H1 (cell line): ENCODE measurements around the gene NECAP2. TPM values are rescaled to one million over a fixed set of nuclear protein-coding genes. Genes with fewer than 3 reads are reported as not detected.

ENCODE experiments used
- CTCF ChIA-PET: fragments of 300-600 bp; sonication (Branson Sonifier 250); formaldehyde crosslinking; loops from one replicate; lab custom pipeline; 2021; ENCODE audit not compliant: partially characterized antibody; lab: Charles Lee
- POLR2A ChIA-PET: fragments of 300-600 bp; sonication (Branson Sonifier 250); formaldehyde crosslinking; loops from one replicate; lab custom pipeline; 2021; ENCODE audit warnings: inconsistent platforms; ENCODE audit not compliant: partially characterized antibody; lab: Charles Lee
- DNase-seq, 2 experiments: peaks; one replicate each; pipeline versions ENCODE4 v3.0.0 to v3.0.0-alpha.2; 2010 to 2022; ENCODE audit warnings: low spot score in 2 of 2, low read depth in 1 of 2, mixed read lengths in 1 of 2
- FAIRE-seq: peaks from 2 replicates; lab custom pipeline; 2011; peaks lifted over from hg19 to GRCh38; lab: Jason Lieb, UNC
- H2AFZ ChIP-seq: 2 replicates; pipeline ENCODE4 v1.8.1; 2012; ENCODE audit warnings: low read length, inconsistent platforms
- H2AK5ac ChIP-seq: 2 replicates; pipeline ENCODE4 v1.6.1; 2013; ENCODE audit warnings: low read depth, low read length
- H2BK120ac ChIP-seq: replicated peaks from 2 replicates; pipeline ENCODE3; 2013; ENCODE audit warnings: low read depth, low read length, inconsistent platforms
- H2BK12ac ChIP-seq: 2 replicates; pipeline ENCODE4 v1.6.1; 2013; ENCODE audit warnings: low read depth, low read length
- H2BK15ac ChIP-seq: 2 replicates; pipeline ENCODE4 v1.6.1; 2013; ENCODE audit warnings: low read length
- H2BK20ac ChIP-seq: 2 replicates; pipeline ENCODE4 v1.6.1; 2013; ENCODE audit warnings: low read length
- H2BK5ac ChIP-seq: 2 replicates; pipeline ENCODE4 v1.6.1; 2013; ENCODE audit warnings: low read depth, low read length
- H3K14ac ChIP-seq: 2 replicates; pipeline ENCODE4 v1.6.1; 2013; ENCODE audit warnings: inconsistent platforms; ENCODE audit not compliant: insufficient read length
- H3K18ac ChIP-seq: 2 replicates; pipeline ENCODE4 v1.6.1; 2013; ENCODE audit warnings: low read length; ENCODE audit errors: extremely low read depth
- H3K23ac ChIP-seq: 2 replicates; pipeline ENCODE4 v1.6.1; 2013; ENCODE audit warnings: inconsistent platforms; ENCODE audit not compliant: insufficient read length
- H3K23me2 ChIP-seq: 2 replicates; pipeline ENCODE4 v1.6.1; 2013; ENCODE audit warnings: low read depth, low read length
- H3K27ac ChIP-seq: 2 replicates; pipeline ENCODE4 v1.6.1; 2011; ENCODE audit warnings: low read depth, low read length, inconsistent platforms
- H3K27me3 ChIP-seq, 4 experiments: replicated peaks in 1 of 4; 1 replicate in 1 of 4; 2 replicates in 3 of 4; pipeline versions ENCODE4 v1.6.1 to v1.8.1; 2011 to 2013; ENCODE audit warnings: low read length in 3 of 4, mild to moderate bottlenecking in 3 of 4, inconsistent platforms in 2 of 4, mixed read lengths in 2 of 4, moderate library complexity in 1 of 4; ENCODE audit not compliant: control insufficient read depth in 3 of 4, insufficient read depth in 3 of 4; ENCODE audit errors: extremely low read depth in 1 of 4
- H3K36me3 ChIP-seq, 4 experiments: 2 replicates each; pipeline versions ENCODE4 v1.6.1 to v1.8.1; 2011 to 2013; ENCODE audit warnings: mild to moderate bottlenecking in 4 of 4, low read length in 3 of 4, moderate library complexity in 2 of 4, control low read depth in 1 of 4, inconsistent platforms in 1 of 4; ENCODE audit not compliant: insufficient read depth in 4 of 4, control insufficient read depth in 2 of 4
- H3K4ac ChIP-seq: replicated peaks from 2 replicates; pipeline ENCODE3; 2013; ENCODE audit warnings: low read length, low read depth, mixed read lengths, inconsistent platforms; ENCODE audit not compliant: insufficient read length
- H3K4me1 ChIP-seq, 4 experiments: replicated peaks in 1 of 4; 1 replicate in 1 of 4; 2 replicates in 3 of 4; pipeline versions ENCODE4 v1.6.1 to v1.8.1; 2011 to 2013; ENCODE audit warnings: low read length in 3 of 4, inconsistent platforms in 2 of 4, mixed read lengths in 1 of 4; ENCODE audit not compliant: insufficient read depth in 4 of 4, control insufficient read depth in 3 of 4
- H3K4me2 ChIP-seq, 2 experiments: 2 replicates each; pipeline versions ENCODE4 v1.6.1 to v1.8.1; 2011 to 2013; ENCODE audit warnings: low read depth in 2 of 2, low read length in 2 of 2, control low read depth in 1 of 2, inconsistent platforms in 1 of 2, mild to moderate bottlenecking in 1 of 2; ENCODE audit not compliant: insufficient read depth in 1 of 2
- H3K4me3 ChIP-seq, 4 experiments: fragments of 200-600, 300-600 bp in 1 of 4; sonication (generic), shearing (Covaris generic), sonication (Bioruptor Twin) in 1 of 4; 2 replicates each; pipeline versions ENCODE4 v1.5.1 to v1.8.1; 2011 to 2016; ENCODE audit warnings: low read length in 4 of 4, low read depth in 3 of 4, control low read depth in 2 of 4, inconsistent platforms in 2 of 4, mild to moderate bottlenecking in 2 of 4, mixed read lengths in 1 of 4, moderate library complexity in 1 of 4; ENCODE audit not compliant: insufficient read depth in 2 of 4; ENCODE audit errors: extremely low read depth in 1 of 4
- H3K56ac ChIP-seq: replicated peaks from 2 replicates; pipeline ENCODE3; 2013; ENCODE audit warnings: low read depth, mild to moderate bottlenecking, mixed read lengths, low read length, inconsistent platforms; ENCODE audit not compliant: insufficient read length
- H3K79me1 ChIP-seq: 2 replicates; pipeline ENCODE4 v1.6.1; 2013; ENCODE audit warnings: low read depth, low read length, control low read depth
- H3K79me2 ChIP-seq, 2 experiments: 2 replicates each; pipeline versions ENCODE4 v1.6.1 to v1.8.1; 2012 to 2013; ENCODE audit warnings: low read length in 2 of 2, mild to moderate bottlenecking in 2 of 2, inconsistent platforms in 1 of 2; ENCODE audit not compliant: insufficient read depth in 2 of 2, control insufficient read depth in 1 of 2
- H3K9ac ChIP-seq, 4 experiments: replicated peaks in 1 of 4; 1 replicate in 1 of 4; 2 replicates in 3 of 4; pipeline versions ENCODE4 v1.6.1 to v1.8.1; 2011 to 2013; ENCODE audit warnings: low read depth in 3 of 4, low read length in 3 of 4, control low read depth in 2 of 4, mild to moderate bottlenecking in 2 of 4, moderate library complexity in 2 of 4, inconsistent platforms in 1 of 4; ENCODE audit errors: extremely low read depth in 1 of 4
- H3K9me3 ChIP-seq, 2 experiments: 2 replicates each; pipeline versions ENCODE4 v1.6.1 to v1.8.1; 2012 to 2013; ENCODE audit warnings: mild to moderate bottlenecking in 2 of 2, moderate library complexity in 2 of 2, control low read depth in 1 of 2, inconsistent platforms in 1 of 2, low read depth in 1 of 2, low read length in 1 of 2, mixed read lengths in 1 of 2; ENCODE audit not compliant: insufficient read depth in 2 of 2
- H4K20me1 ChIP-seq, 2 experiments: replicated peaks in 1 of 2; 2 replicates each; pipeline versions ENCODE3 to v1.8.1; 2011 to 2013; ENCODE audit warnings: inconsistent platforms in 2 of 2, low read length in 2 of 2, mild to moderate bottlenecking in 1 of 2; ENCODE audit not compliant: insufficient read depth in 2 of 2, control insufficient read depth in 1 of 2
- H4K5ac ChIP-seq: 2 replicates; pipeline ENCODE4 v1.6.1; 2013; ENCODE audit warnings: low read length, low read depth, mixed read lengths, inconsistent platforms; ENCODE audit not compliant: insufficient read length
- H4K8ac ChIP-seq: 2 replicates; pipeline ENCODE4 v1.8.0; 2013; ENCODE audit warnings: mild to moderate bottlenecking, moderate library complexity, low read length, inconsistent platforms; ENCODE audit not compliant: insufficient read depth; ENCODE audit errors: extremely low read depth
- H4K91ac ChIP-seq: replicated peaks from 2 replicates; pipeline ENCODE3; 2013; ENCODE audit warnings: low read length, mixed read lengths, inconsistent platforms; ENCODE audit not compliant: insufficient read length
- WGBS, 2 experiments: shearing (Covaris generic) in 1 of 2; methylation state at CpG; one replicate each; pipeline versions ENCODE4 v1.1.6 to v1.1.7; 2013 to 2015; ENCODE audit warnings: low lambda C conversion rate in 2 of 2, mixed read lengths in 2 of 2, inconsistent platforms in 1 of 2, low coverage in 1 of 2, missing lambda C conversion rate in 1 of 2; ENCODE audit not compliant: insufficient replicate concordance in 2 of 2, insufficient coverage in 1 of 2, insufficient read length in 1 of 2; ENCODE audit errors: extremely low coverage in 1 of 2, missing lambda C conversion rate in 1 of 2; 5-methylcytosine and 5-hydroxymethylcytosine counted together
- polyA plus RNA-seq, 7 experiments: library from polyadenylated mRNA; depleted of rRNA in 3 of 7; stranded (reverse) in 5 of 7; unstranded in 2 of 7; fragments of >200 nt in 5 of 7; fragments of 200-250 nt in 2 of 7; gene quantifications; 1 replicate in 5 of 7; 2 replicates in 1 of 7; 4 replicates in 1 of 7; pipeline versions ENCODE4 v1.2.1 to v1.2.3, GENCODE V29; 2011 to 2013; ENCODE audit warnings: missing spikeins in 2 of 7, mixed read lengths in 2 of 7
- total RNA-seq: library from RNA; stranded (reverse); fragmentation: NEBNext Ultra II Directional; extraction: Animal tissue kit (Norgen Biotek cat#: 25700); gene quantifications from 2 replicates; pipeline ENCODE4 v1.2.1, GENCODE V29; 2021

NECAP2 gene
- total and polyA plus RNA-seq, 2 of the 8 experiments (the other 6 are each of a cell fraction or from before 2014, with no cell fraction given) = 24.4 to 29.7 TPM

DNA sequence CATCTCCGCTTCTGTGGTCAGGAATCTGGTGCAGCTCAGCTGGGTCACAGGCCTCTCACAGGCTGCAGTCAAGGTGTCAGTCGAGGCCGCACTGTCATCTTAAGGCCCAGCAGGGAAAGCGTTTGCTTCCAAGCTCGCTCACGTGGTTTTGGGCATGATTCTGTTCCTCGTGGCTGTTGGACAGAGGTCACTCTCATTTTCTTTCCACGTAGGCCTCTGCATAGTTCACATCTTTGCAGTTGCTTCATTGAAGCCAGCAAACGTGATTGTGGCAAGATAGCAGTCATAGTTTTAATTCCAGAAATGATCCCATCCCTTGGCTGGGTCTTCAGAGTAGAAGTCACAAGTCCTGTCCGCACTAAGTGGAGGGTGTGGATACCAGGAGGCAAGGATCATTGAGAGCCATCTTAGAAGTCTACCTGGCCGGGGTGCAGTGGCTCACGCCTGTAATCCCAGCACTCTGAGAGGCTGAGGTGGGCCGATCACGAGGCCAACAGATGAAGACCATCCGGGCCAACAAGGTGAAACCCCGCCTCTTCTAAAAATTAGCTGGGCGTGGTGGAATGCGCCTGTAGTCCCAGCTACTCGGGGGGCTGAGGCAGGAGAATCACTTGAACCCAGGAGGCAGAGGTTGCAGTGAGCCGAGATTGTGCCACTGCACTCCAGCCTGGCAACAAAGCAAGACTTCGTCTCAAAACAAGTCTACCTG, 24.5 kb downstream of the NECAP2 start:
- H4K91ac ChIP-seq = no peak overlapping the region
- H3K4me1 ChIP-seq = no peaks in the 10 kb centered on the region
- H3K9ac ChIP-seq = no peak overlapping the region
- H4K8ac ChIP-seq = no peak overlapping the region
- no peaks in the 10 kb centered on the region for H3K27me3 ChIP-seq
- no peak overlapping the region for H2AK5ac ChIP-seq
- no peak overlapping the region for H2BK15ac ChIP-seq
- H3K56ac ChIP-seq = no peak overlapping the region
- FAIRE-seq = no peak
- no peak overlapping the region for H3K27ac ChIP-seq
- CTCF ChIA-PET = interaction anchor here (1.2 to 1.6 kb wide), 4 partner anchors 10 to 161 kb away, joined by 4 to 6 read pairs (median 5); partner anchors contain the start of gene NECAP2
- H3K23ac ChIP-seq = no peak overlapping the region
- H3K14ac ChIP-seq = no peak overlapping the region
- no peaks in the 10 kb centered on the region for H3K79me1 ChIP-seq
- H4K5ac ChIP-seq = no peak overlapping the region
- no peak overlapping the region for H2AFZ ChIP-seq
- DNase-seq = no peak
- H3K4ac ChIP-seq = peak overlapping the region; percentile 38
- H2BK5ac ChIP-seq = no peak overlapping the region
- WGBS, 2 experiments = 96% methylated on average over 21 of the region's 21 CpGs; no CpG with 5 or more reads in 1 of the 2 experiments
- H3K79me2 ChIP-seq = no peaks in the 10 kb centered on the region
- no peak overlapping the region for H3K18ac ChIP-seq
- POLR2A ChIA-PET = no interaction called here
- H2BK12ac ChIP-seq = no peak overlapping the region
- peaks cover 1% of the 10 kb centered on the region; the same call in 1 of the 2 replicates for H3K23me2 ChIP-seq
- H3K4me3 ChIP-seq = no peak overlapping the region
- no peaks in the 10 kb centered on the region for H3K9me3 ChIP-seq
- H4K20me1 ChIP-seq = peaks cover 2 to 4% of the 10 kb centered on the region in 2 experiments
- no peak overlapping the region for H2BK120ac ChIP-seq
- H2BK20ac ChIP-seq = no peak overlapping the region
- no peak overlapping the region for H3K4me2 ChIP-seq
- peaks cover 0 to 3% (median 1%) of the 10 kb centered on the region in 4 experiments; a peak in 1 of 8 replicates for H3K36me3 ChIP-seq
